Caki2 (cell line): ENCODE measurements around the gene CCL24. TPM values are rescaled to one million over a fixed set of nuclear protein-coding genes. Genes with fewer than 3 reads are reported as not detected.
"Not testable (repeated sequence)": the region's sequence is repeated elsewhere in the genome, so short reads cannot be mapped to it uniquely, and the experiment has no call there.

Experiments
- DNase-seq: peaks from one replicate; pipeline ENCODE4 v3.0.0-alpha.2; 2015; ENCODE audit warnings: low read depth
- in situ Hi-C: cut with HindIII; loops from 2 replicates; pipeline ENCODE4 v1.10.0; 2016; ENCODE audit warnings: low sequenced_read_pairs, low pct_unique_long_range_greater_than_20kb, mixed read lengths
- total RNA-seq: library from RNA; depleted of rRNA; stranded (reverse); fragments of >200 nt; shearing (Covaris generic); gene quantifications from 2 replicates; pipeline ENCODE4 v1.2.3, GENCODE V29; 2014; ENCODE audit warnings: low replicate concordance; rRNA removed

CCL24 gene
- not detected in 2 replicates for total RNA-seq

GRCh38 chr7:75813781-75814236 is at the start of gene CCL24:
Gene CCL24, minus strand, starts transcription at chr7:75813806. Its CDS starts 91 bp downstream, at chr7:75813715.
- DNase-seq, result no peak
- in situ Hi-C loops, result no loop called here

DNA sequence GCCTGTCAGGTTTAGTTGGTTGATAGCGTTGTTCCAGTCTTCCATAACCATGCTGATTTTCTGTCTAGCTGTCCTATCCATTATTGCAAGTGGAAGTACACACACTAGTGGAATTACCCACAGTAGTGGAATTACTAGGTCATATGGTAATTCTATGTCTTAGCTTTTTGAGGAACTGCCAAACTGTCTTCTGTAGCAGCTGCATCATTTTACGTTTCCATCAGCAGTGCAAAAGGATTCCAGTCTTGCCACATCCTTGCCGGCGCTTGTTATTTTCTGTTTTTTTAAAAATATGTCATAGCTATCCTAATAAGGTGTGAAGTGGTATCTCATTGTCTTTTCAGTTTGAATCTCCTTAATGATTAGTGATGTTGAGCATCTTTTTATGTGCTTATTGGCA is 48.0 kb upstream of the CCL24 start:
- no peak for DNase-seq
- in situ Hi-C loops, result no loop called here

GRCh38 chr7:75858410-75858809 is 44.8 kb upstream of the CCL24 start:
- in situ Hi-C loops, result no loop called here
- no peak for DNase-seq

GRCh38 chr7:75856536-75856935 is 42.9 kb upstream of the CCL24 start:
- DNase-seq, result no peak
- in situ Hi-C loops, result no loop called here

DNA sequence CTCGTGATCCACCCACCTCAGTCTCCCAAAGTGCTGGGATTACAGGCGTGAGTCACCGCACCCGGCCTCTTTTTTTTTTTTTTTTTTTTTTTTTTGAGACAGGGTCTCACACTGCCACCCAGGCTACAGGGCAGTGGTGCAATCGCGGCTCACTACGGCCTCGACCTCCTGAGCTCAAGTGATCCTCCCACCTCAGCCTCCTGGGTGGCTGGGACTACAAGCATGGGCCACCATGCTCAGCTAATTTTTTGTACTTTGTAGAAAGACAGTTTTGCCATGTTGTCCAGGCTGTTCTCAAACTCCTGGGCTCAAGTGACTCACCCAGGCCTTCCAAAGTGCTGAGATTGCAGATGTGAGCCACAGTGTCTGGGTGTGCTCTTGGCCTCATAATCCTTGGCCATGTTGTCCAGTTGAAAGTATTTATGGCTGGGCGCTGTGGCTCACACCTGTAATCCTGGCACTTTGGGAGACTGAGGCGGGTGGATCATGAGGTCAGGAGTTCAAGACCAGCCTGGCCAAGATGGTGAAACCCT is 41.3 kb upstream of the CCL24 start:
- DNase-seq, in situ Hi-C loops: not testable (repeated sequence)

DNA sequence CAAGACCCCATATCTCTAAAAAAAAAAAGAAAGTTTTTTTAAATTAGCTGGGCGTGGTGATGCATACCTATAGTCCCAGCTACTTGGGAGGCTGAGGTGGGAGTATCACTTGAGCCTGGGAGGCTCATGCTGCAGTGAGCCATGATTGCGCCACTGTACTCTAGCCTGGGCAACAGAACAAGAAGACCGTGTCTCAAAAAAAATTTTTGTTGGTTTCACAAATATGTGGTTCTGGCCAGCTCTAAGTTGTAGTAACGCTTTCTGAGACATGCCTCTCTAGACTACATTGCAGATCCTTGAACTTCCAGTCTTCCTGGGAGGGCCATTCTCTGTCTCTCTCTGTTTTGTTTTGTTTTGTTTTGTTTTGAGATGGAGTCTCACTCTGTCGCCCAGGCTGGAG is 40.6 kb upstream of the CCL24 start:
- in situ Hi-C loops, result no loop called here

GRCh38 chr7:75850235-75850634 is 36.6 kb upstream of the CCL24 start:
- in situ Hi-C loops, result no loop called here
- DNase-seq, result no peak

More for the DNA sequence above, 40.6 kb upstream of the CCL24 start:
- DNase-seq, result no peak

DNA sequence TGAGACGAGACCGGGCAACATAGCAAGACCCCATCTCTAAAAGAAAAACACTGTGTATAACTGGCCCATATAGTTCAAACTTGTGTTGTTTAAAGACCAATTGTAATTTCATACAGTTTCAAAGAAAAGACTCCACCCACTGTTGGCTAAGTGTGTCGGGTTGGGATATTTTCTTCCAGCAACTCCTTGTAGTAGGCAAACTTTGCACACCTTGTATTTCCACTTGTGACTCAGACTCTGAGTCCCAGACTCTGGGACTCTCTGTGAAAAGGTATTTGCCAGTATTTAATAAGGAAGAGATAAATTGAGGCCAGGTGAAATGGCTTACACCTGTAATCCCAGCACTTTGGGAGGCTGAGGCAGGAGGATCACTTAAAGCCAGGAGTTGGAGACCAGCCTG is 36.0 kb upstream of the CCL24 start:
- no peak for DNase-seq
- in situ Hi-C loops, result no loop called here

DNA sequence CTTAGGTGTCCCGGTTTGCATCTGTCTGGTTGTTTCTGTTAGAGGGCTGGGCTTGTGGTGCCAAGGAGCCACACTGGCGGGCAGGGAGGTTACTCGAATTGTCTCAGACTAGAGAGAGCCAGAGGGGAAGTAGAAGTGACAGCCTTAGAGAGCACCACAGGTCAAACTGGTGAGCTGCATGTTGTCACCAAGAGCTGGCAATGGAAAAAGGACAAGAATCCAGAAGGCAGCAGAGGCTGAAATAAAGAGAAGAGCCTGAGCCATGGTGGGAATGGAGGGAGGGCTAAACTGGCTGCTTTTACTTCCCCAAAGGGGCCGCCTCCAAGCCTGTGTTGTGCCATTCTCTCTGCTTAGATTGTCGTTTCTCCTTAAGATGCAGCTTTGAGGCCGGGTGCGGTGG is 34.1 kb upstream of the CCL24 start:
- in situ Hi-C loops, result no loop called here
- no peak for DNase-seq

DNA sequence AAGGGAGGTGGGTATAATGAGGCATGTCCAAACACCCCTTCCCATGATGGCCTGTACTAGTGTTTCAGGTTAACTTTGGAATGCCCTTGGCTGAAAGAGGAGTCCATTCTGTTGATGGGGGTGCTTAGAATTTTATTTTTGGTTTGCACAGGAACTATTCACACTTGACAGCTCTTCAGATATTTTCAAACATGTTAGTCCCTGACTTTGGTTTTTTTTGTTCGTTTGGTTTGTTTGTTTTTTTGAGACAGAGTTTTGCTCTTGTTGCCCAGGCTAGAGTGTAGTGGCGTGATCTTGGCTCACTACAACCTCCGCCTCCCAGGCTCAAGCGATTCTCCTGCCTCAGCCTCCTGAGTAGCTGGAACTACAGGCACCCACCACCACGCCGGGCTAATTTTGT is 31.5 kb upstream of the CCL24 start:
- in situ Hi-C loops, DNase-seq: not testable (repeated sequence)

GRCh38 chr7:75844158-75844557 is 30.6 kb upstream of the CCL24 start:
- no peak for DNase-seq
- in situ Hi-C loops, result no loop called here

DNA sequence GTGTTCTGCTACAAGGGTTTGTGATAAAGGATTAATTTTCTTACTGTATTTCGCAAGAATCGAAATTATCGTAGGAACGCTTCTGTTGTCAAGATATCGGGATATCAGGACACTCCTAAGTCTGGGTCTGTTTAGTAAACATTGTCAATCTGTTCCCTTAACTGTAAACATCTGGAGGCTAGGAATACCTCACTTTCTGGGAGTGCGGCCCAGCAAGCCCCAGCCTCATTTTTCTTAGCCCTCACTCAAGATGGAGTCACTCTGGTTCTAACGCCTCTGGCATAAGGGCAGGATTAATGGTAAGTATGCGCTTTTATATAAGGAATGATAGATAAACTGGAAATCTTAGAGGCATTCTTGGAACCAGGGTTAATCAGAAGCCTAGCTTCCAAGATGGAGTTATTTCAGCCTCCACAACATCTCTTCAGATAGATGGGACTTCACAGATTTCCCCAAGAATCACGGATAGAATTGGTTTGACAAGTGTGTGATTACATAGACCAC is 30.1 kb upstream of the CCL24 start:
- in situ Hi-C loops, result no loop called here
- no peak for DNase-seq

GRCh38 chr7:75842836-75843446 is 29.3 kb upstream of the CCL24 start:
- in situ Hi-C loops, result no loop called here

DNA sequence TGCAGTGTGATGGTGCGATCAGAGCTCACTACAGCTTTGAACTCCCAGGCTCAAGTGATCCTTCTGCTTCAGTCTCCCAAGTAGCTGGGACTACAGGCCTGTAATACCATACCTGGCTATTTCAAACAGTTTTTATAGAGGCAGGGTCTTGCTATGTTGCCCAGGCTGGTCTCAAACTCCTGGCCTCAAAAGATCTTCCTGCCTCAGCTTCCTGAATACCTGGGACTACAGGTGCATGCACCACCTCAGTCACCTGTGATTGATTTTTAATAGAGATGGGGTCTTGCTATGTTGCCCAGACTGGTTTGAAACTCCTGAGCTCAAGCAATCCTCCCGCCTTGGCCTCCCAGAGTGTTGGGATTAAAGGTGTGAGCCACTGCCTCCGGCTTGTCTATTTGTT is 26.4 kb upstream of the CCL24 start:
- in situ Hi-C loops, result no loop called here
- no peak for DNase-seq

More at GRCh38 chr7:75842836-75843446, 29.3 kb upstream of the CCL24 start:
- no peak for DNase-seq

- in situ Hi-C loops, DNase-seq: not testable (repeated sequence)
Observed at GRCh38 chr7:75838281-75838930, 24.8 kb upstream of the CCL24 start.

DNA sequence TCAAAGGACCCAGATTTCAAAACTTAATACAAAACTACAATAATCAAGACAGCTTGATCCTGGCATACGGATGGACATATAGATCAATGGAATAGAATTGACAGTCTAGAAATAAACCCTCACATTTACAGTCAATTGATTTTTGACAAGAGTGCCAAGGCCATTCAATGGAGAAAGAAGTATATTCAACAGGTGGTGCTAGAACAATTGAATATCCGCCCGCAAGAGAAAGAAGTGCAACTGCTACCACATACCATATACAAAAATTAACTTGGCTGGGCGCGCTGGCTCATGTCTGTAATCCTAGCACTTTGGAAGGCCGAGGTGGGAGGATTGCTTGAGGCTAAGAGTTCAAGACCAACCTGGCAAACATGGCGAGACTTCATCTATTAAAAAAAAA is 23.2 kb upstream of the CCL24 start:
- in situ Hi-C loops, result no loop called here
- DNase-seq, result no peak

- no peak for DNase-seq
- in situ Hi-C loops, result no loop called here
Observed at GRCh38 chr7:75835688-75836285, 22.2 kb upstream of the CCL24 start.

DNA sequence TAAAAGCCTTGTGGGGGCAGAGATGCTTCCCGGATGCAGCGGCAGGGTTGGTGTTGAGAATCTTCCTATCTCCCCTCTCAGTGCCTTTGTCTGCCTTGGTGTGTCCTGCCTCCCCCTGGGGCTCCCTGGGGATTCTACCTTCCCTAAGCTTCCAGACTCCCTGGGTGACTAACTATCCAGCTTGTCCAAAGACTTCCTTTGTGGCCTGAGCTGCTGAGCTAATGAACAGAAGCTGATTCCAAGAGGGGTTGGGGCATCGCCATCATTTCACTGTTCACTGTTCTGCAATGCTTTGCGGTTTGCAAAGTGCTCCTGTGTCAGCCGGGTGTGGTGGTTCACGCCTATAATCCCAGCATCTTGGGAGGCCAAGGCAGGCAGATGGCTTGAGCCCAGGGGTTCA is 20.1 kb upstream of the CCL24 start:
- in situ Hi-C loops, DNase-seq: not testable (repeated sequence)

DNA sequence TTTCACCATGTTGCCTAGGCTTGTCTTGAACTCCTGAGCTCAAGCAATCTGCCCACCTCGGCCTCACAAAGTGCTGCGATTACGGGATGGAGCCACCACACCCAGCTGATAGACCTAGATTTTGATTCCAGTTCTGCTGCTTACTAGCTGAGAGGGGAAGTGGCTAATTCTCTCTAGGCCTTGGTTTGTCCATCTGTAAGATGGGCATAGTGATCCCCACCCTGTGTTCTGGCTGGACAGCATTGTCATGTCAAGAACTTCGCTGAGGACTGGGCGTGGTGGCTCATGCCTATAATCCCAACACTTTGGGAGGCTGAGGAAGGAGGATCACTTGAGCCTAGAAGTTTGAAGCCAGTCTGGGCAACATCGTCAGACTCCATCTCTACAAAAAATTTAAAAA is 17.4 kb upstream of the CCL24 start:
- no peak for DNase-seq
- in situ Hi-C loops, result no loop called here
